ENCODE measurements around the gene TOLLIP. TPM values are rescaled to one million over a fixed set of nuclear protein-coding genes. Genes with fewer than 3 reads are reported as not detected.
"Not testable (repeated sequence)": the region's sequence is repeated elsewhere in the genome, so short reads cannot be mapped to it uniquely, and the experiment has no call there.

Gene TOLLIP
- total RNA-seq, 1 donor from 2014 or later = 18.8 TPM

GRCh38 chr11:1253103-1253485, 56.3 kb downstream of the TOLLIP start:
- FAIRE-seq (no peak), DNase-seq (ENCODE audit: low spot score in 2 of 2) (no peak)

DNA sequence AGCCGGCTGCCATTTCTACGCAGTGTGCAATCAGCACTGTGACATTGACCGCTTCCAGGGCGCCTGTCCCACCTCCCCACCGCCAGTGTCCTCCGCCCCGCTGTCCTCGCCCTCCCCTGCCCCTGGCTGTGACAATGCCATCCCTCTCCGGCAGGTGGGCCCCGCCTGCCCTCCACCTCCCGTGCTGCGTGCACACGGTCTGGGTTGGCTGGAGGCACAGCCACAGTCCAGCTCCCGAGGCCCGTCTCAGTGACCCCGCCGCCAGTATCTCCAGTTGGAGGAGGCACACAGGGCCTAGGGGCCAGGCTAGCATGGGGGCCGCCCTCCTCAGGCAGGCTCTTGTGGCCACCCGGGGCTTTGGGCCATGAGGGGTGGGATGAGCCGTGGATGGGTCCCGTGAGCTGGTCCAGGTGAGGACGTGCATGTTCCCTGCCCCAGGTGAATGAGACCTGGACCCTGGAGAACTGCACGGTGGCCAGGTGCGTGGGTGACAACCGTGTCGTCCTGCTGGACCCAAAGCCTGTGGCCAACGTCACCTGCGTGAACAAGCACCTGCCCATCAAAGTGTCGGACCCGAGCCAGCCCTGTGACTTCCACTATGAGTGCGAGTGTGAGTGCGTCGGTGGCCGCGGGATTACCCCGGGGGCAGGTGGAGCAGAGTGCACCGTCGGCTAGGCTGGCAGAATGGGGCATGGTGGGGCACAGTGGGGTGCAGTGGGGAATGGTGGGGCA, 56.9 kb downstream of the TOLLIP start:
- DNase-seq (ENCODE audit: low spot score in 2 of 2) = no peak
- no peak for FAIRE-seq

- no peak for FAIRE-seq
- no peak for DNase-seq (ENCODE audit: low spot score in 2 of 2)
Measured at GRCh38 chr11:1251236-1251770, 58.1 kb downstream of the TOLLIP start.

GRCh38 chr11:1250411-1250810, 59.0 kb downstream of the TOLLIP start:
- DNase-seq (ENCODE audit: low spot score in 2 of 2); FAIRE-seq: not testable (repeated sequence)

DNA sequence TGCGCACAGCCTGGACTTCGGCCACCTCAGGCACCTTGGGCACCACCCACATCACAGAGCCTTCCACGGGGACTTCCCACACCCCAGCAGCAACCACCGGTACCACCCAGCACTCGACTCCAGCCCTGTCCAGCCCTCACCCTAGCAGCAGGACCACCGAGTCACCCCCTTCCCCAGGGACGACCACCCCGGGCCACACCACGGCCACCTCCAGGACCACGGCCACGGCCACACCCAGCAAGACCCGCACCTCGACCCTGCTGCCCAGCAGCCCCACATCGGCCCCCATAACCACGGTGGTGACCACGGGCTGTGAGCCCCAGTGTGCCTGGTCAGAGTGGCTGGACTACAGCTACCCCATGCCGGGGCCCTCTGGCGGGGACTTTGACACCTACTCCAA, 60.5 kb downstream of the TOLLIP start:
- FAIRE-seq; DNase-seq (ENCODE audit: low spot score in 2 of 2): not testable (repeated sequence)

DNA sequence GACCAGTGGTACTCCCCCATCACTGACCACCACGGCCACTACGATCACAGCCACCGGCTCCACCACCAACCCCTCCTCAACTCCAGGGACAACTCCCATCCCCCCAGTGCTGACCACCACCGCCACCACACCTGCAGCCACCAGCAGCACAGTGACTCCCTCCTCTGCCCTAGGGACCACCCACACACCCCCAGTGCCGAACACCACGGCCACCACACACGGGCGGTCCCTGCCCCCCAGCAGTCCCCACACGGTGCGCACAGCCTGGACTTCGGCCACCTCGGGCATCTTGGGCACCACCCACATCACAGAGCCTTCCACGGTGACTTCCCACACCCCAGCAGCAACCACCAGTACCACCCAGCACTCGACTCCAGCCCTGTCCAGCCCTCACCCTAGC, 62.4 kb downstream of the TOLLIP start:
- DNase-seq (ENCODE audit: low spot score in 2 of 2); FAIRE-seq: not testable (repeated sequence)

GRCh38 chr11:1246301-1246700, 63.1 kb downstream of the TOLLIP start:
- DNase-seq (ENCODE audit: low spot score in 2 of 2) = not testable (repeated sequence)

GRCh38 chr11:1245717-1246116, 63.7 kb downstream of the TOLLIP start:
- not testable (repeated sequence) for DNase-seq (ENCODE audit: low spot score in 2 of 2); FAIRE-seq

More at GRCh38 chr11:1246301-1246700, 63.1 kb downstream of the TOLLIP start:
- not testable (repeated sequence) for FAIRE-seq

GRCh38 chr11:1244557-1244956, 64.9 kb downstream of the TOLLIP start:
- not testable (repeated sequence) for FAIRE-seq; DNase-seq (ENCODE audit: low spot score in 2 of 2)

GRCh38 chr11:1243521-1243920, 65.9 kb downstream of the TOLLIP start:
- FAIRE-seq; DNase-seq (ENCODE audit: low spot score in 2 of 2): not testable (repeated sequence)

DNA sequence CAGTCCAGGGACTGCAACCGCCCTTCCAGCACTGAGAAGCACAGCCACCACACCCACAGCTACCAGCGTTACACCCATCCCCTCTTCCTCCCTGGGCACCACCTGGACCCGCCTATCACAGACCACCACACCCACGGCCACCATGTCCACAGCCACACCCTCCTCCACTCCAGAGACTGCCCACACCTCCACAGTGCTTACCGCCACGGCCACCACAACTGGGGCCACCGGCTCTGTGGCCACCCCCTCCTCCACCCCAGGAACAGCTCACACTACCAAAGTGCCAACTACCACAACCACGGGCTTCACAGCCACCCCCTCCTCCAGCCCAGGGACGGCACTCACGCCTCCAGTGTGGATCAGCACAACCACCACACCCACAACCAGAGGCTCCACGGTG, 66.7 kb downstream of the TOLLIP start:
- not testable (repeated sequence) for DNase-seq (ENCODE audit: low spot score in 2 of 2); FAIRE-seq

GRCh38 chr11:1242289-1242688, 67.1 kb downstream of the TOLLIP start:
- DNase-seq (ENCODE audit: low spot score in 2 of 2) (no peak), FAIRE-seq (no peak)

- FAIRE-seq = no peak
- no peak for DNase-seq (ENCODE audit: low spot score in 2 of 2)
Measured at GRCh38 chr11:1241706-1242105, 67.7 kb downstream of the TOLLIP start.

DNA sequence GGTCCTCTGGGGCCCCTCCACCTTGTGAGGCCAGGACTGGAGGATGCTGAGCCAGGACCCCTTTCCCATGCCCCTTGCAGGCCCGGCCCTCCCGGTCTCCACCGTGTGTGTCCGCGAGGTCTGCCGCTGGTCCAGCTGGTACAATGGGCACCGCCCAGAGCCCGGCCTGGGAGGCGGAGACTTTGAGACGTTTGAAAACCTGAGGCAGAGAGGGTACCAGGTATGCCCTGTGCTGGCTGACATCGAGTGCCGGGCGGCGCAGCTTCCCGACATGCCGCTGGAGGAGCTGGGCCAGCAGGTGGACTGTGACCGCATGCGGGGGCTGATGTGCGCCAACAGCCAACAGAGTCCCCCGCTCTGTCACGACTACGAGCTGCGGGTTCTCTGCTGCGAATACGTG, 68.7 kb downstream of the TOLLIP start:
- DNase-seq (ENCODE audit: low spot score in 2 of 2) (no peak), FAIRE-seq (no peak)

- DNase-seq (ENCODE audit: low spot score in 2 of 2) (no peak), FAIRE-seq (no peak)
Measured at GRCh38 chr11:1239596-1240205, 69.7 kb downstream of the TOLLIP start.

- DNase-seq (ENCODE audit: low spot score in 2 of 2) = no peak
Measured at GRCh38 chr11:1238767-1239595, 70.5 kb downstream of the TOLLIP start.

DNA sequence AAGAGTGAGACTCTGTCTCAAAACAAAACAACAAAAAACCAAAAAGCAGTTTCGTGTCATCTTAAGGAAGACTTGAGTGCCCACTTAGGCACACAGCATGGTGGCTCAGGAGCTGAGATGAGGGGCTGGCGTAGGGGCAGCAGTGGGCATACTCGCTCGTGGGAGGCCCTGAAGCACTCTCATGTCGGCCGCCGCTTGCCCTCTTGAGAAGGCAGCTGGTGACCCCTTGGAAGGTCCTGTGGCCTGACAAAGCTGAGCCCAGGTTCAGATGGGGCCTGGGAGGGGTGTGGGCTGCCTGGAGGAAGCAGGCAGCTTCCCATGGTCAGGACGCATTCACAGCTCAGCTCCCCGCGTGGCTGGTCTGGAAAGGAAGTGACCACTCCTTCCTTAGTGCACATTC, 71.6 kb downstream of the TOLLIP start:
- no peak for FAIRE-seq
- no peak for DNase-seq (ENCODE audit: low spot score in 2 of 2)

More at GRCh38 chr11:1238767-1239595, 70.5 kb downstream of the TOLLIP start:
- no peak for FAIRE-seq

DNA sequence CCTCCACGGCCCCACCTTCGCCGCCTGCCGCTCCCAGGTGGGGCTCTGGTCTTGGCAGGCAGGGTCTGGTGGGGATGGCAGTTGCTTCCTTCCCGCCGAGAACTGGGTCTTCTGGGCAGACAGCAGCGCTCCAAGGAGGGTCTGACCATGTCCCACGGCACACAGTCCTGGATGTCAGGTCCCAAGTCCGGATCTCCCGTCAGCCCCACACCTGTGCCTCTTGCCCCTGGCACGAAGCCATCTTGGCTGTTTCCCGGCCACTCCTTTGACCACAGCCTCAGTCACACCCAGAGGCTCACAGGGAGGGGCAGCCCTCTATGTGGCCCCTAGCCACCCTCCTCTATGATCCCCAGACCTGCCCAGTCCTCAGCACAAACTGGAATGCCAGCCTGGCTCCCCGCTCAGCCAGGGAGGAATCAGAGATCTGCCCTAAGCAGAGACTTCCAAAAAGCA, 72.3 kb downstream of the TOLLIP start:
- DNase-seq (ENCODE audit: low spot score in 2 of 2) (no peak), FAIRE-seq (no peak)

- DNase-seq (ENCODE audit: low spot score in 2 of 2) (no peak), FAIRE-seq (no peak)
Measured at GRCh38 chr11:1236316-1237127, 72.9 kb downstream of the TOLLIP start.

- no peak for FAIRE-seq
- DNase-seq (ENCODE audit: low spot score in 2 of 2) = no peak
Measured at GRCh38 chr11:1235901-1236315, 73.5 kb downstream of the TOLLIP start.

Measured in frontal cortex (tissue), 4 donors.